H9 (cell line): ENCODE measurements around the gene PHACTR1. TPM values are rescaled to one million over a fixed set of nuclear protein-coding genes. Genes with fewer than 3 reads are reported as not detected.

ENCODE experiments used
- DNase-seq: peaks from one replicate; pipeline ENCODE4 v3.0.0-alpha.2; 2017
- H2AFZ ChIP-seq: one replicate; pipeline ENCODE4 v1.6.1; 2013; ENCODE audit warnings: mild to moderate bottlenecking, low read length, control low read depth, moderate library complexity
- H2AK5ac ChIP-seq: 2 replicates; pipeline ENCODE4 v1.6.1; 2013; ENCODE audit warnings: low read length, control low read depth, mixed read lengths; ENCODE audit not compliant: insufficient read length
- H2BK120ac ChIP-seq: one replicate; pipeline ENCODE4 v1.6.1; 2013; ENCODE audit warnings: low read depth, mild to moderate bottlenecking, low read length, control low read depth, inconsistent platforms; ENCODE audit not compliant: poor library complexity, severe bottlenecking
- H2BK12ac ChIP-seq: 2 replicates; pipeline ENCODE4 v1.6.1; 2013; ENCODE audit warnings: low read length, control low read depth, mixed read lengths, low read depth; ENCODE audit not compliant: insufficient read length
- H2BK15ac ChIP-seq: 2 replicates; pipeline ENCODE4 v1.6.1; 2013; ENCODE audit warnings: low read depth, low read length, control low read depth
- H2BK20ac ChIP-seq: one replicate; pipeline ENCODE4 v1.6.1; 2013; ENCODE audit warnings: low read depth, mild to moderate bottlenecking, low read length, control low read depth, inconsistent platforms; ENCODE audit not compliant: poor library complexity, severe bottlenecking
- H2BK5ac ChIP-seq: 2 replicates; pipeline ENCODE4 v1.6.1; 2013; ENCODE audit warnings: low read length, control low read depth, mixed read lengths; ENCODE audit not compliant: insufficient read length
- H3K14ac ChIP-seq: 2 replicates; pipeline ENCODE4 v1.6.1; 2013; ENCODE audit warnings: low read length, control low read depth; ENCODE audit not compliant: insufficient read depth
- H3K18ac ChIP-seq: 2 replicates; pipeline ENCODE4 v1.6.1; 2013; ENCODE audit warnings: low read depth, mild to moderate bottlenecking, mixed read lengths, low read length, control low read depth; ENCODE audit not compliant: insufficient read length
- H3K23ac ChIP-seq: 2 replicates; pipeline ENCODE4 v1.6.1; 2013; ENCODE audit warnings: low read length, control low read depth, mixed read lengths, low read depth; ENCODE audit not compliant: insufficient read length
- H3K23me2 ChIP-seq: 2 replicates; pipeline ENCODE4 v1.6.1; 2013; ENCODE audit warnings: low read depth, mild to moderate bottlenecking, mixed read lengths, low read length, control low read depth; ENCODE audit not compliant: insufficient read length, poor library complexity, severe bottlenecking
- H3K27ac ChIP-seq: 2 replicates; pipeline ENCODE4 v1.5.1; 2013; ENCODE audit warnings: low read length, control low read depth, mixed read lengths, low read depth; ENCODE audit not compliant: insufficient read length
- H3K27me3 ChIP-seq: 2 replicates; pipeline ENCODE4 v1.6.1; 2013; ENCODE audit warnings: low read length, control low read depth, inconsistent platforms; ENCODE audit not compliant: insufficient read depth
- H3K4ac ChIP-seq: 2 replicates; pipeline ENCODE4 v1.6.1; 2013; ENCODE audit warnings: low read depth, mild to moderate bottlenecking, control low read depth, inconsistent platforms, low read length, moderate library complexity
- H3K4me1 ChIP-seq: 2 replicates; pipeline ENCODE4 v1.6.1; 2013; ENCODE audit warnings: low read length, control low read depth, inconsistent platforms; ENCODE audit not compliant: insufficient read depth
- H3K4me2 ChIP-seq: 2 replicates; pipeline ENCODE4 v1.6.1; 2013; ENCODE audit warnings: low read length, control low read depth, mixed read lengths; ENCODE audit not compliant: insufficient read length, insufficient read depth
- H3K56ac ChIP-seq: 2 replicates; pipeline ENCODE4 v1.6.1; 2013; ENCODE audit warnings: low read depth, mild to moderate bottlenecking, mixed read lengths, low read length, control low read depth; ENCODE audit not compliant: insufficient read length
- H3K79me1 ChIP-seq: 2 replicates; pipeline ENCODE4 v1.6.1; 2013; ENCODE audit warnings: low read depth, mild to moderate bottlenecking, moderate library complexity, low read length, control low read depth, inconsistent platforms; ENCODE audit not compliant: insufficient read depth, poor library complexity, severe bottlenecking
- H3K79me2 ChIP-seq: 2 replicates; pipeline ENCODE4 v1.6.1; 2013; ENCODE audit warnings: low read length, control low read depth, inconsistent platforms; ENCODE audit not compliant: insufficient read depth
- H3K9ac ChIP-seq: 2 replicates; pipeline ENCODE4 v1.6.1; 2013; ENCODE audit warnings: low read length, control low read depth, mixed read lengths; ENCODE audit not compliant: insufficient read length; ENCODE audit errors: extremely low read depth
- H3K9me3 ChIP-seq: one replicate; pipeline ENCODE4 v1.6.1; 2013; ENCODE audit warnings: low read depth, low read length, inconsistent platforms; ENCODE audit not compliant: control insufficient read depth
- H3T11ph ChIP-seq: one replicate; pipeline ENCODE4 v1.6.1; 2013; ENCODE audit warnings: mild to moderate bottlenecking, low read length, control low read depth, inconsistent platforms
- H4K20me1 ChIP-seq: one replicate; pipeline ENCODE4 v1.6.1; 2013; ENCODE audit not compliant: control insufficient read depth, insufficient read length, insufficient read depth
- H4K5ac ChIP-seq: 2 replicates; pipeline ENCODE4 v1.6.1; 2013; ENCODE audit warnings: low read depth, mild to moderate bottlenecking, mixed read lengths, low read length, control low read depth; ENCODE audit not compliant: insufficient read length
- H4K8ac ChIP-seq: replicated peaks from 2 replicates; pipeline ENCODE4 v1.6.1; 2013; ENCODE audit warnings: low read length, control low read depth, mixed read lengths, low read depth; ENCODE audit not compliant: insufficient read length
- H4K91ac ChIP-seq: 2 replicates; pipeline ENCODE4 v1.6.1; 2013; ENCODE audit warnings: low read depth, mild to moderate bottlenecking, moderate library complexity, mixed read lengths, low read length, control low read depth; ENCODE audit not compliant: insufficient read length
- H3K27ac Mint-ChIP-seq, 3 experiments: 2 replicates in 2 of 3; 3 replicates in 1 of 3; pipeline ENCODE4 v1.8.0; 2020 to 2021; ENCODE audit warnings: mixed read lengths in 3 of 3, mild to moderate bottlenecking in 1 of 3, moderate library complexity in 1 of 3
- H3K27me3 Mint-ChIP-seq: 2 replicates; pipeline ENCODE4 v1.8.0; 2021; ENCODE audit warnings: low read depth, mild to moderate bottlenecking, moderate library complexity, mixed read lengths
- H3K36me3 Mint-ChIP-seq, 3 experiments: 2 replicates in 2 of 3; 3 replicates in 1 of 3; pipeline ENCODE4 v1.8.0; 2020 to 2021; ENCODE audit warnings: low read depth in 3 of 3, mixed read lengths in 3 of 3; ENCODE audit not compliant: insufficient read depth in 1 of 3
- H3K4me1 Mint-ChIP-seq, 2 experiments: 2 replicates each; pipeline ENCODE4 v1.8.0; 2020; ENCODE audit warnings: mixed read lengths in 2 of 2
- H3K4me3 Mint-ChIP-seq, 2 experiments: 2 replicates in 1 of 2; 3 replicates in 1 of 2; pipeline ENCODE4 v1.8.0; 2020 to 2021; ENCODE audit warnings: mild to moderate bottlenecking in 2 of 2, mixed read lengths in 2 of 2, moderate library complexity in 1 of 2
- H3K9me3 Mint-ChIP-seq, 2 experiments: 2 replicates in 1 of 2; 3 replicates in 1 of 2; pipeline ENCODE4 v1.8.0; 2020; ENCODE audit warnings: mild to moderate bottlenecking in 2 of 2, mixed read lengths in 2 of 2, moderate library complexity in 1 of 2
- WGBS: extraction: QIAGEN DNeasy Blood & Tissue Kit; methylation state at CpG from one replicate; pipeline ENCODE4 v1.1.7; 2013; ENCODE audit warnings: missing lambda C conversion rate, low lambda C conversion rate, mixed read lengths; ENCODE audit not compliant: insufficient read length; ENCODE audit errors: extremely low coverage; 5-methylcytosine and 5-hydroxymethylcytosine counted together
- total RNA-seq: library from RNA; stranded (reverse); gene quantifications from 2 replicates; pipeline ENCODE4 v1.2.1, GENCODE V29; 2021
- TF ChIP-seq, protein P1 (sequence below): fragments of 200-600 bp; sonication (generic); conservative IDR thresholded peaks from 3 replicates; pipeline ENCODE4 v1.8.0; 2021; ENCODE audit warnings: antibody characterized with exemption, mild to moderate bottlenecking

PHACTR1 gene
- total RNA-seq, 1 experiment from 2014 or later, result 15.9 TPM

DNA sequence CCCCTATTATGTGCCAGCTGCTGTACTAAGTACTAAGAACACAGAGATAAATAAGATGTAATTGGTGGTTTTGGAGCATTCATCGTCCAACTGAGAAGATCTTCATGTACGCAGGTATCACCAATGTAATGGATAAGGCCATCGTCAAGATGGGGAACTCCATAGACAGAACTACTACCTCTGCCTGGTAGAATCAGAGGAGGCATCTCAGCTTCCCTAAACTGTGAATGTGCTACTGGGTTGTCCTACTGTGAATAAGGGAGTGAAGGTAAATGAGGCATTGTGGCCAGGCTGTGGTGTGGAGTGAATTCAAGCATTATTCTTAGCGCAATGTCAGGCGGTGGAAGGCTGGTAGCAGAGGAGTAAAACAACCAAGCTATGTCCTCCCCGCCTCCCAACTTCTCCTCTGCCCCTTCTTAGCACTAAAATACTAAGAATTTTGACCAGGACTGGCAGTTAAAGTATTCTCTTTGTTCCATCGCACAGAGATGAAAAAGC lies 543.6 kb downstream of the PHACTR1 start:
- no peak overlapping the region for H2AK5ac ChIP-seq
- no peaks in the 10 kb centered on the region; the same call in 1 of the 2 replicates for H3K27me3 Mint-ChIP-seq
- H3K4me1 ChIP-seq, result no peaks in the 10 kb centered on the region
- no peak for DNase-seq
- WGBS, result no CpG with 5 or more reads among the region's 7 CpGs
- no peak overlapping the region for H2AFZ ChIP-seq
- H2BK12ac ChIP-seq, result no peak overlapping the region
- no peak overlapping the region for H2BK15ac ChIP-seq
- no peak overlapping the region for H3K4ac ChIP-seq
- no peak overlapping the region for H3K14ac ChIP-seq
- no peak overlapping the region for H3K56ac ChIP-seq
- H3K79me1 ChIP-seq, result no peaks in the 10 kb centered on the region
- no peaks in the 10 kb centered on the region for H3K23me2 ChIP-seq
- H3K27ac Mint-ChIP-seq, result peak overlapping the region in 1 of 3 experiments; percentile 10; a peak in 1 of 7 replicates
- H4K91ac ChIP-seq, result no peak overlapping the region
- H3K4me1 Mint-ChIP-seq, result peaks cover 9 to 20% of the 10 kb centered on the region in 2 experiments
- TF ChIP-seq, protein P1, sequence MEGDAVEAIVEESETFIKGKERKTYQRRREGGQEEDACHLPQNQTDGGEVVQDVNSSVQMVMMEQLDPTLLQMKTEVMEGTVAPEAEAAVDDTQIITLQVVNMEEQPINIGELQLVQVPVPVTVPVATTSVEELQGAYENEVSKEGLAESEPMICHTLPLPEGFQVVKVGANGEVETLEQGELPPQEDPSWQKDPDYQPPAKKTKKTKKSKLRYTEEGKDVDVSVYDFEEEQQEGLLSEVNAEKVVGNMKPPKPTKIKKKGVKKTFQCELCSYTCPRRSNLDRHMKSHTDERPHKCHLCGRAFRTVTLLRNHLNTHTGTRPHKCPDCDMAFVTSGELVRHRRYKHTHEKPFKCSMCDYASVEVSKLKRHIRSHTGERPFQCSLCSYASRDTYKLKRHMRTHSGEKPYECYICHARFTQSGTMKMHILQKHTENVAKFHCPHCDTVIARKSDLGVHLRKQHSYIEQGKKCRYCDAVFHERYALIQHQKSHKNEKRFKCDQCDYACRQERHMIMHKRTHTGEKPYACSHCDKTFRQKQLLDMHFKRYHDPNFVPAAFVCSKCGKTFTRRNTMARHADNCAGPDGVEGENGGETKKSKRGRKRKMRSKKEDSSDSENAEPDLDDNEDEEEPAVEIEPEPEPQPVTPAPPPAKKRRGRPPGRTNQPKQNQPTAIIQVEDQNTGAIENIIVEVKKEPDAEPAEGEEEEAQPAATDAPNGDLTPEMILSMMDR, result no peak
- no peak overlapping the region for H3T11ph ChIP-seq
- no peak overlapping the region for H2BK20ac ChIP-seq
- no peak overlapping the region for H3K4me3 Mint-ChIP-seq
- H3K9me3 Mint-ChIP-seq, result peaks cover 17% of the 10 kb centered on the region in 2 experiments
- no peak overlapping the region for H2BK5ac ChIP-seq
- H3K9me3 ChIP-seq, result peaks cover 8% of the 10 kb centered on the region
- H4K20me1 ChIP-seq, result no peaks in the 10 kb centered on the region
- H3K4me2 ChIP-seq, result no peak overlapping the region
- H4K5ac ChIP-seq, result no peak overlapping the region
- H3K36me3 Mint-ChIP-seq, result peaks cover 12 to 18% (median 16%) of the 10 kb centered on the region in 3 experiments
- no peak overlapping the region for H3K23ac ChIP-seq
- no peak overlapping the region for H4K8ac ChIP-seq
- H3K9ac ChIP-seq, result no peak overlapping the region
- H3K27me3 ChIP-seq, result no peaks in the 10 kb centered on the region
- no peaks in the 10 kb centered on the region for H3K79me2 ChIP-seq
- H3K18ac ChIP-seq, result no peak overlapping the region
- no peak overlapping the region for H3K27ac ChIP-seq
- H2BK120ac ChIP-seq, result no peak overlapping the region
